GDM1 (cell line): ENCODE measurements around the gene TBXA2R.

Source experiments
- DNase-seq: peaks from one replicate; lab custom pipeline; 2025; lab: John Stamatoyannopoulos, UW

Gene TBXA2R

DNA sequence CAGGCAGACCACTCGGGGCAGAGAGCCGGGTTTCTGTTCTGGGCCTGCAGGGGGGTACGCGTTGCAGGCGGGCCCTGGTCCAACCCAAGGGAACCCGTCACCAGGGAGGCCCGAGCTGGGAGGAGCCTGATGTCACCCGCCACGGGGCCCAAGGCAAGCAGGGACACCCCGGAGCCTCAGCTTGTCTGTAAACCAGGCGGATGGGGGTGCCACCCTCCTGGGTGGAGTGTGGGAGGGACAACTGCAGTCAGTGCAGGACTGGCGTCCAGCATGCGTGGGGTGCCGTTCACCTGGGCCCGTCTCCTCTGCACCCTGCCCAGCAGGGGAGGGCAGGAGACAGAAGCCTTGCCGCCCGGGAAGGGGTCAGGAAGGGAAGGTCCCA is 12.9 kb upstream of the TBXA2R start:
- DNase-seq = no peak

DNA sequence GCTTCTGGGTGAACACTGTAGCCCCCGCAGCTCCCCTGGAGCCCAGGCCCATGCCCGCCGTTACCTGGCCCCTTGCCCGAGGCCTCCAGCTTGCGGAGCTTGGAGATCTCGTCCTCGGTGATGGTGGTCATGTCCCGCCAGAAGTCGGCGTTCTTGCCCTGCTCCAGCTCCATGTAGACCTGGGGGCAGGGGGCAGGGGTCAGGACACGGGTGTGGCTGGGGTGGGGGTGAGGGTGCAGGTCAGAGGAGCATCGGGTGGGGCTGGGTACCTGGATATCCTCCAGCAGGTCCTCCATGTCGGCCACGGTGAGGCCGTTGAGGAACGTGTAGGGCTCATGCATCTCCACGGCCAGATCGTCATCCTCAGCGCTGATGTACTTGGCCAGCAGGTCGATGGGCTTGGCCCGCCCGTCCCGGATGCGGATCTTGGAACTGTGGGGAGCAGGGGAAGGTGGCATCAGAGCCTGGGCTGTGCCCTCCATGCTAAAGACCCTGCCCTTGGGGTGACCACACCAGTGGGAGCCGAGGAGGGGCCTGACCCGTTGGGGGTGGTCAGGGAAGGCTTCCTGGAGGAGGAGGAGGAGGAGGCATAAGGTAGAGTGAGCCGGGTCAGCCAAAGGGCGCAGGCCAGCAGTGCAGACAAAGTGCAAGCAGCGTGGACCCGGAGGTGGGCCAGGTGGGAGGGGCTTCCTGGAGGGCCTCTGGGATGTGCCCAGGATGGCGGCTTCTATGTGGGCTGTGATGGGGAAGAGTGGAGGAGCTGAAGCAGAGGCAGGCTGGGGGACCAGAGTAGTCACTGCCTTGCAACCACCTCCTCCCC is 12.3 kb upstream of the TBXA2R start:
- no peak for DNase-seq

DNA sequence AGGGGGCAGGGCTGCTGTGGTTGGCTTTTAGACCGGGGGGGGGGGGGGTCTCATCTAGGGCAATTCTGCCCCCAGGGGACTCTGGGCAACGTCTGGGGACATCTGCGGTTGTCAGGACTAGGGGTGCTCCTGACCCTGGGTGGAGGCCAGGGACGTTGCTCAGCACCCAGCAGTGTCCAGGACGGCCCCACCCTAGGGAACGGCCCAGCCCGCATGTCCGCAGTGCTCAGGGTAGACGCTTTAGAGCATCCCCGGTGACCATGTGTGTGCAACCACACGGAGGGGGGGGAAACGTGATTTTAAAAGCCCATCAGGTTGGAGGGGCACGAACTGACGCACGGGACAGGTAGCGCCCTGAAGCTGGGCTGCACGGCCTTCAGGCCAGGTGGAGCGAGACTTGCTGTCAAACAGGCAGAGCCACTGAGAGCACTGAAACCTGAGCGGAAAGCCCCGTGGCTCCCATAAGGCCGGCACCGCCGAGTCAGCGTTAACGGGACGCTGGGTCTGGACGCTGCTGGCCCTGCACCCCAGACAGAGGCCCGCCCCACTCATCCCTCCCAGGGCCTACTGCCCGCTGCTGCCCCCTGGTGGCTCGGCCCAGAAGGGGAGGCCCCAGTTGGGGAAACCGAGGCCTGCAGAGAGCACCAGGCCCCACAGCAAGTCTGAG is 11.6 kb upstream of the TBXA2R start:
- DNase-seq = peak; percentile 15

DNA sequence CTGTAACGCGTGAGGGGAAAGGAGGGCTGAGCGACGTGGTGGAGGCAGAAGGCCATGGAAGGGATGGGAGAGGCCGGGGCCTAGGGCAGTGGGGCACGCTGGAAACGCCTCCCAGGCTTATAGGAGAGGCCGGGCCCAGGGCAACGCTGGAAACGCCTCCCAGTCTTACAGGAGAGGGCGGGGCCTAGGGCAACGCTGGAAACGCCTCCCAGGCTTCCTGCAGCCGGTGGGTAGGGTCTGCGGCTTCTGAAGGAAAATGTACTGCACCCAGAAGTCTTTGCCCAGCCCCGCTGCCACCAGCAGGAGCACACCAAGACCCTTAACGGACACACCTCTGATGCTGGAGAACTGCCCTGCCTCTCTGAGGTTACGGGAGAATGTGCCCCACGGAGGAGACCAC is 10.8 kb upstream of the TBXA2R start:
- DNase-seq = peak; percentile 71

DNA sequence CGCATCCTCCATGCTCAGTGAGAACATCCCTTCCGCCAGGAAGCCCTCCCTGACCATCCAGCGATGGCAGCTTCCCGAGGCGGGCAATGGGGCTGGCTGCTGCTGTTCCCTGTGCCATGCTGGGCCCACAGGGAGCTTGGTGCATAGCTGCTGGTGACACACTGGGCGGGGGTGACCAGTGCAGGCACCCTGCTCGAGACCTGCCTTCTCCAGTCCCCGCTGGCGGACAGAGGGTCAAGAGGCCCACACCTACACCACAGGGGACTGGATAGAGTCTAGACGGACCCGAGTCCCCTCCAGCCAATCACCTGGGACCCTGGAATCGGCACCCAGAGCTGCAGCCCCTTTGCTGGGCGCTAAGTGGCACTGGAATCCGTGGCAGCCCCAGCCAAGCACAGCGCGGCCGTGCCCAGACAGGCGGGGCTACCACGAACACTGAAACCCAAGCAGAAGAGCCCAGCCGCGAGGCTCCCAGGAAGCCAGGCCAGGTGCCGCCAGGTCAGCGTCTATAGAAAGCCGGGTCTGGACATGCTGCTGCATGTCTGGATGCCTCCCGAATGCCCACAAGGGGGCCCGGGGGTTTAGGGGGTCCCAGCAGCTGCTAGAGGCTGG is 9.0 kb upstream of the TBXA2R start:
- DNase-seq = no peak

DNA sequence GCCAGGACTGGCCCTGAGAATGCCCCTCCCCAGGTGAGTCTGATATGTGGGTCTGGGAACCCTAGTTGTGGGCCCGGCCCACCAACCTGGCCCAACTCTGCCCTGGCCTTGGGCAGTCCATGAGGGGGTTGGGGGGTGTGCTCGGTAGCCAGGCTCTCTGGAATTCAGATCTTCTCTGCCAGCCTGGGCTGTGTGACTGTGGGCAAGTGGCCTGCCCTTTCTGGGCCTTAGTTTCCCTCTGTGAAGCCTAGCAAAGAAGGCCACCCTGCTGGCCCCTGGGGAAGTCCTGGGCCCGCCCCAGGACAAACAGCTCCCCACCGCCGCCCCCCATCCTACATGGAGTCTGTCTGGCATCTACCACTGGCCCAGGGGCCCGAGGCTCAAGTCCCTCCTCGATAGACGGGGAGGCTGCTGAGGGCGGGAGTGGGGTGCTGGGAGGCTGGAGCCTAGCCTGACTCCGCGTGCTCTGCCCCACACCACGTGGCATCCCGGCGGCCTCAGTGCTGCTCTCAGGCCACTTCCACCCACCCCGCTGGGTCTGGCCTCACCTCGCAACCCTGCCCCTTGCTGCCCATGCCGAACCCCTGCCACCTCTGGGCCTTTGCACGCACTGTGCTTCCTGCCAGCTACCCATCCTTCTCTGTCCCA is 8.3 kb upstream of the TBXA2R start:
- DNase-seq = no peak

DNA sequence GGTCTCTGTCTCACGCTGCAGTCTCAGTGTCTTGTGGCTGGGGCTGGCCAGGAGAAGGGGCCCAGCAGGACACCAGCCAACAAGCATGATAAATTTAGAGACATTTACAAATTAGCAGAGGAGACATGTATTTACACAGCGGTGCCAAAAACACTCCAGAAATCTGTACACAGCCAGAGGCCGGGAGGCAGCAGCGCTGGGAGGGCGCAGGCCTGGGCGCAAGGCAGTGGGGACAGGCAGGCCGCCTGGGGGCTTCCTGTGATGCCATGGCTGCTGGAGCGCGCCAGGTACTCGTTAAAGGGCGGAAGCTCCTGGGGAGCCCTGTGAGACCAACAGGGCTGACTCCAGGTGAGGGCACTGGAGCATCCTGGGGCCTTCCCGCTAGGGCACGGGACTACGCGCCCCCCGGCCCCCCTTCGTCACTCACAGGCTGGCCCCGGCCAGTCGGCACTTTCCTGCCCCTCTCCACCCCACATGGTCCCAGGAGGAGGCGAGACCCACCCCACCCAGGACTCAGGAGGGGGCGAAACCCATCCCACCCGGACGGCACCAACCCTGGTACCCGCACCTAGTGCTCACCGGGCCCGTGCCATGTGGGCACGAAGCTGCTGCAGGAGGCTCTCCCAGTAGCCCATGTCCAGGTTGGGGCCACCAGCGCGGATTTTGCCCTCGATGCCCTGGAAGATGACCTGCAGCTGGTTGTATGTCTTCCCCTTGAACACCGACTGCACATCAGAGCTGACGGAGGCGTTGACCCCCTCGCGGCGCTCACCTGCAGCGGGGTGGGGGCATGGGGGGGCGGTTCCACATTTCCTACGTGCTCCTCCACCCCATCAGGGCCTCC is 7.4 kb upstream of the TBXA2R start:
- no peak for DNase-seq

DNA sequence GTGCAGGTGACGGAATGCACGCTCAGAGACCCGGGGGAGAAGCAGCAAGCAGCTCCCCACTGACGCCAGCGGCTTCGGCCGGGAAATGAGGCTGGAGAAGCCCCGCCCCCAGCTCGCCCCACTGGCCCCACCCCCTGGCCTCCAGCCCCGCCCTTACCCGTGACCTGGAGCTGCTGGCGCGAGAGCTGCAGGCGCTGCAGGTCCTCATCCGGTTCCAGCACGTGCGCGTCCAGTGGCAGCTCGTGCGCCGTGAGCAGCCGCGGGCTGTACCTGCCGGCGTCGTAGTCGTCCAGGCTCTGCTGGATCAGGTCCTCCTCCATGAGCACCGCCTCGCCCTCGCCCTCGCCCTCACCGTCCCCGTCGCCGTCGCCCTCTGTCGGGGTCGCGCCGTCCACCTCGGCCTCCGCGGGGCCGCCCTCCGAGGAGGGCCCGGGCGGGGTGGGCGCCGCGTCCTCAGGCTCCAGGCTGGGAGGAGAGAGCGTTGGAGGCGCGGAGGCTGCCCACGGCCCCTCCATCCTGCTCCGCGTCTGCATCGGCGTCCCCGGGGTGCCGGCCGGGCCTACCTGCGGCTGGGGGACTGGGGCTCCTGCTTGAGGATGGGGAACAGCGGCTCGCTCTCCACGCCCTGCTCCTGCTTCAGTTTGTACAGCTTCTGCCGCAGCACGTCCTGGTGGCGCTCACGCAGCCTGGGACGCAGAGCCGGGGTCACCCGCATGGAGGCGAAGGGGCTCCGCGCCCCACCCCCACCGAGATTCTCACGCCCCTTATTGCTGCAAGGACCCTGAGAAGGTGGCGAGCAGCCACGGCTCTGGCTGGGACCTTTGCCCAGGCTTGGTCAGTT is 6.4 kb upstream of the TBXA2R start:
- no peak for DNase-seq

DNA sequence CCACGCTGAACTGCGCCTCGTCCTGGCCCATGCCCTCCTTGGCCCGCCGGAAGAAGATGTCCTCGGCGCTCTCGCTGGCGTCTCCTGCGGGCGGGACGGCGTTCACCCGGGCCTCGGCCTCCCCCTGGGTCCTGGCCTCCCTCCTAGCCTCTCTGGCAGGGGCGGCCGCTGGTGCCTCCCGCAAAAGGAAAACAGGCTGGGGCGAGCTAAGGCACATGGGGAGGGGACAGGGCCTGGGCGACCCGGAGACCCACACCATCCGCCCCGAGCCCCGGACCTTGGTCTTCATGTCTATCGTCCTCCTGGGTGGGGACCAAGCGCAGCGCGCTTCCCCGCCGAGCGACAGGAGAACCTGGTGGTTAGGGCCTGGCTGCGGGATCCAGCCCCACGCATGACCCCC is 5.7 kb upstream of the TBXA2R start:
- no peak for DNase-seq

DNA sequence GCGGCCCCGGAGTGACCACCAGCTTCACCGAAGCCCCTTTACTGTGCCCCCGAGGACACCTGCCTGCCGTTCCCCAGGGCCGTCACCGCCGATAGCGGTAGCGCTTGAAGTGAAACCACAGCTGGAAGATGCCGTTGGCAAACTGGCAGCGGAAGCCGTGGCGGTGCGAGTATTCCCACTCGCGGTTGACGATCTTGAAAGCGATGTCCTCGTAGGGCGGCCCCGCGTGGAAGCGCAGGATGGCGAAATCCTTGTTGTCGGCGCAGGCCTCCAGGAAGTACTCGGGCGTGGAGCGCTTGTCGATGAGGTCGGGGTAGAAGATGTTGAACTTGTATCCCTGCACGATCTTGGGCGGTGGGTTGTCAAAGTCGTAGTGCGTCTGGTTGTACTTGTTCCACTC is 5.2 kb upstream of the TBXA2R start:
- no peak for DNase-seq

DNA sequence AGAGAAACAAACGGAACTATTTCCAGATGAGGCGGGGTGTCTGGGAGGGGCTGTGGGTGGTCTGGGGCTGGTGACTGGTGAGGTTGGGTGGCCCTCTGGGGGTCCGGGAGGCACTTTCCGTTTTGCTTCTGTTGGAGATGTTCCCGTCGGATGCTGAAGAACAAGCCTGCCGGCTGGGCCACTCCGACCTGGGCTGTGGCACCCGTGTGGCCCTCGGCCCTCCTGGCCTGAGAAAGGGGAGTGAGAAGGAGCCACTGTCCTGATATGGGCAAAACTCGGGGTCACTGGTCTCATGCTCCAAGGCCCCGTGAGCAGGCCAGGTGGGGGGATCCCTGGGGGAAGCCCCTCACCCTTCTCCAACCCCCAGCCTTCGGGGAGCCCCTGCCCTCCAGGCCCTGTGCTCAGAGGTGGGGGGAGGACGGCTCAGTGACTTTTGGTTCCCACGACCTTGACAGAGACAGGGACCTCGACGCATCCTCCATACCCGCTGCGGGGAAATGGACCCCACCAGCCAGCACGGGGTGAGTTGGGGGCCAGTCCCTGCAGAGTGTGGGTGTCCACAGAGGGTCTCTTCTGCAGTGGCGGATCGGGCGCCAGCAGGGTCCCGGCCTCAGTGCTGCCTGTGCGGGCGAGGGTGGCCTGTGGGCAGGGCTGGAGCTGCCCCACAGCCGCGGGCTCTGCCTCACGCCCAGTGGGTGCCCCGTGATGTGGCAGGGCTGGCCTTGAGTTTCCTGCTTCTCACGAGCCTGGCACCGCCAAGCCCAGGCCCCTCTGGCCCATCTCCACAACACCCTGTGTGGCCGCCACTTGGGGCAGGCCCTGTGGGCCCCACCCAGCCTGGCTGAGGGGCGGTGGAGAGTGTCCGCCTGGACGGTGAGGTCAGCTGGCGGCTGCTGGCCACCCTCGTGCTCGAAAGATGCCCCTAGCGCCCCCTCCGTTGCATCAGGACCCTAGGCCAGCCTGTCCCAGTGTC is 4.4 kb upstream of the TBXA2R start:
- no peak for DNase-seq

DNA sequence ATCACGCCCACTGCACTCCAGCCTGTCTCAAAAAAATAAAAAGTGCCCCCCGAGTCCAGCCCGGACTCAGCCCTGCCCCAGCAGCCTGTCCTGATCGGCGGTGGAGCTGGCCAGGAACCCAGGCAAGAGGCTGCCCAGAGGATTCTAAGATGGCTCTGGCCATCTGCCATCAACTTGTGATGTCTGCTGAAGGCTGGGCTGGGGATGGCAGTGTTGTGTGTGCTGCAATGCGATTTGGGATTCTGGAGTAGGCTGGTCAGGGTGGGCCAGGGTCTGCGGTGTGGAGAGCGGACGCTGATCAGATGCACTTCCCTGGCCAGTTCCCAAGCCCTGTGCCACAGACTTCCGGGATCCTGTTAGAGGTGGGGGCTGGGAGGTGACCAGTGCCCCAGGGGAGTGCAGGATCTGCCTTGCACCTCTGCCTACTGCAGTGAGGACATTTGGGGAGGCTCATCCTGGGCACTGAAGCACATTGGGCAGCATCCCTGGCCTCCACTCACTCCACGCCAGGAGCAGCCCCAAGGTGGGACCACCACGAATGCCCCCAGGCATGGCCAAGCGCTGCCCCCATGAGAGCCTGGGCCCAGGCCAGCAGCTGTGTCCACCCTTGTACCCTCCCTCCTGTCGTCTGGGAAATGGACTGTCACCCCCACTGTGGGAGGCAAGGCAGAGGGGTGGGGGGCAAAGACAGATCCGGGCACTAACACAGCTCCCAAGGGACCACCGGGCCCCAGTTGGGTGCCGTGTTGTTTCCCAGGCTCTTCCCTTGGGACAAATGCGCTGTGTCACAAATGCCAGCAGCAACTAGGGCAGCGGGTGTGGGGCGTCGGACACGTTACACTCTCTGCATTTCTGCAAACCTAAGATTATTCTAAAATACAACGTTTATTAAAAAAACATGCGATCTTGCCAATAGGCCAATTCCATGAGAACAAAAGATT is 3.4 kb upstream of the TBXA2R start:
- no peak for DNase-seq

DNA sequence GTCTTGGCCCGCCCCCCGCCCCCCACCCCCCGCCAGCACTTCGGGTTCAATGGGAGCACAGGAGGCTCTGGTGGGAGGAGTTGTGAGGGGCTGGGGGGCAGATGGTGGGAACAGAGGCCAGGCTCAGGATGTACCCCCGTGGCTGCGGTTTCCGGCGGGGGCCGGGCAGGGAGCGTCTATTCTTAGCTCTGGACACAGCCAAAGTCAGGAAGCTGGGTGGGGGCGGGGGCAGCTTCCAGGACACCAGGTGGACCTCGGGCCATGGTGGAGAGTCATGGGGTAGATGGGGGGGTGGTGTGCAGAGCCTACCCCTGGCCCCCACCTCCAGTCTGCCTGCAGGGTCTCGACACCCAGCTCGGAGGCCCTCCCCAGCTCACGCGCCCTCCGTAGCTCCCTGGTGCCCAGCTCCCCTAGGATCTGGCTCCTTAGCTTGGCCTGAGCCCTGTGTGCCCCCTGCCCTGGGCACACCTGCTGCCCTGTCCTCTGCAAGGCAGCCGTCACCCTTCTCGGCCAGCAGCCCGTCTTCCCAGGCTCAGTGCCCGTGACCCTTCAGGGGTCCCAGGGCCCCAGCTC is 2.2 kb upstream of the TBXA2R start:
- DNase-seq = peak; percentile 75

DNA sequence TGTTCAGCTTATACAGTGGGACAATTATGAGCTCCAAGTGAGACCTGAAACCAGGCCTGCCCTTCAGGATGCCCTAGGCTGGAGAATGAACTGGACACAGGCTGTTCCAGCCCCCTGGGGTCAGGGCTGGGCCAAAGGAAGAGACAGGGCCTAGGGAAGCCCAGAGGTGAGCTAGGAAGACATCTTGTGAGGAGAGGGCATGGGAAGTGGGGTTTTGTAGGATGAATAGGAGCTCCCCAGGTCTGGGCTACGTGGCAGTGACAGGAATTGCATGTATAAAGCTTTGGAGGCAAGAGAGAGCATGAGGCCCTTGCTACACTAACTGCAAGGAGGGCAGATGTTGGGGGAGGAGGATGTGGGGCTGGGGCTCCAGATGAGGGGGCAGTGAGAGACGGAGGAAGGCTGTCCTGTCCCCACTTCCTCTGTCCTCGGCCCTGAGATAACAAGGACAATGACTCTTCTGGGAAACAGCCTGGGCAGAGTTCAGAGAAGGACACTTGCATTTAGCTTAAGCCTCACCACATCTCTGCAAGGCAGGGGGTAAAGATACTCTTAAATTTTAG is 1.5 kb upstream of the TBXA2R start:
- DNase-seq = peak; percentile 17

DNA sequence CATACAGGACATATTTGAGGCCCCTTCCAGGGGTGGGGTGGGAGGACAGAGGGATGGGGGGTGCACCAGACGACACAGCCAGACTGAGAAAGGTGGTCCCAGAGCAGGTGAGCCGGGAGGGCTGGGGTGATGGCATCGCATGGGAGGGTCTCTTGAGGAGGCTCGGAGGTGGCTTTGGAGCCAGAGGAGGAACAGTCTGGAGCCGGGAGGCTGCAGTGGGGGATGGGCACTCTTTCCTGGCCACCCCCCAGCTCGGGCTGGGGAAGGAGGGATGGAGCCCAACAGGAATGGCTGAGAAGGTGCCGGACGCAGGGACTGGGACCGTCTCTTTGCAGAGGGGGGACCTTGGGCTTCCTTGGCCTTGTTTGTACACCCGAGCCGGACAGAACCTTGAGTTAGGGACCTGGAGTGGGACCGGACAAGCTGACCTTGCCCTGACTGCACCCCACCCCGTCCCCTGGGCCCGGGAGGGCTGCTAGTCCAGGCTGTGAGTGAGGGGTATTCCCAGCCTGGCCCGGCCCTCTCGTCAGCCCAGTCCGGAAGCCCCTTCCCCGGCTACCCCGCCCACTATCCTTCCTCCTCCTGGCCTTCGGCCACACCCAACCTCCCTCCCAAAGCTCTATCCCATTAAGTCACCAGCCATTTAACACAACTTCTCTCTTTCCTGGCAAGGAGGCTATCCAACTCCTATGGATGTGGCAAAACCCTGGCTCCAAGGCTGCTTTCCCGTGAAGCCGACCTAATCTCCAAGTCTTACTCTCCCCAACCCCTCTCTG is 816 bp upstream of the TBXA2R start:
- DNase-seq = peak; percentile 32

DNA sequence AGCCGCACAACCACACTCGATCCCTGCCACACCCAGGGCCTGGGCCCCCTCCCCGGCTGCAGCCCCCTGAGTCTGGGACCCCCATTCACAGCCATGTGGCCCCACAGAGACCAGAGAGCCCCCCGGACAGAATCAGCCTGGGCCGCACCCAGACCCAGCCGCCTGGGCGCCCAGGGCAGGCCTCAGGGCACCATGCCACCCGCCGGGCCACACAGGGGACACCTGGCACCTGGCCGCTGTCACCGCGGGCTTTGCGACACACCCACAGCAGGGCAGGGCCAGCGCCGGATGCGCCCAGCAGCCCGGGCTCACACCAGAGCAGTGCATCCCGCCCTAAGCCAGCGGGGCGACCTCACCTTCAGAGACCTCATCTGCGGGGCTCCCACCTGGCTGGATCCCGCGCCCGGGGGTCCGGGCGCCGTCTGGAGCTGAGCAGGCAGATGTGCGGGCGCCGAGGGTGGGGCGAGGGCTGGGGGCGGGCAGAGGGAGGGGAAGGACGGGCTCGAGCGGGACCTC is 443 bp downstream of the TBXA2R start:
- DNase-seq = no peak

DNA sequence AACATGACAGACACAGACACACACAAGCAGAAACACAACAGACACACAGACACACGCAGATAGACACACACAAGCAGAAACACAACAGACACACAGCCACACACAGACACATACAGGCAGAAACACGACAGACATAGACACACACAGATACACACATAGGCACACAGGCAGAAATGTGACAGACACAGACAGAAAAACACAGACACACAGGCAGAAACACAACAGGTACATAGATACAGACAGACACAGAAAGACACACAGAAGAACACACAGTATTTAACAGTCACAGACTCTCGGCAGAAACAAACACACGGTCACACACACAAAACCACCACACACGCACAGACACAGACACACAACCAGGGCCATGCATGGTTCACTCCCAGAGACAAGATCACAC is 905 bp downstream of the TBXA2R start:
- no peak for DNase-seq
